GM18951 (cell line): ENCODE results near the gene CHTF18.

Experiments used
- POLR2A ChIP-seq: IDR thresholded peaks from 4 replicates; pipeline ENCODE4 v1.6.1; 2011; ENCODE audit warnings: mild to moderate bottlenecking; ENCODE audit not compliant: insufficient read length, insufficient read depth; ENCODE audit errors: extremely low read depth
- in situ Hi-C: fragments of 300-500 bp; cut with MboI; formaldehyde crosslinking; loops from one replicate; pipeline ENCODE4 v1.12.0; 2022; ENCODE audit warnings: low sequenced_read_pairs, mixed read lengths, inconsistent platforms; ENCODE audit not compliant: unreplicated experiment

Gene CHTF18

DNA sequence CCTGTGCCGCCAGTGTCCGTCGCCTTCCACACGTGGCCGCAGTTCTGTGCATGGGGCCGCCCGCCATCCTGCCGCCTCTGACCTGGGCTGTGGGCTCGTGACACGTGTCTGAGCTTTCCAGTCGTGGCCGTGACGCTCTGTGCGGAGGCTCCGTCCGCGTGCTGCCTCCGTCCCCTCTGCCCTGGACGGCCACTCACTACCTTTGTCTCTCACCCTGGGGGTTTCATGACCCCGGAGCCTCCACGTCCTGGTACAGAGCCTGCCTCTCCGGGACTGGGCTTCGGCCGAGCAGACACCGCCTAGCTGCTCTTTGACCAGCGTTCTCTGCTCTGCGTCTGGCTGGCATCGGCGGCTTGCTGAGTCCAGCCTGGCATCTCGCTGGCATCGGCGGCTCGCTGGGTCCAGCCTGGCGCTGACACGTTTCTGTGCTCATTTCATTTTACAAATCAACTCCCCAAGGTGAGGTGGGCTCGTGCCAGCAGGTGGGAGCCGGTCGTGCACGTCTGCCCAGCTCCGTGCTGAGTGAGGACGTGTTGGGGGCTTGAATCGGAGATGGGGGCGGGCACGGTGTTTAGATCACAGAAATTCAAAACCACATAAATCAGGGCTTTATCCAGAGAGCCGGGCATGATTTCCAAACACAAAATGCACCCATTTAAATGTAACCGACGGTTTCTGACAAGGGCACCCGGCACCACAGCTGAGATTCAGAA is 56.4 kb downstream of the CHTF18 start:
- TF ChIP-seq POLR2A, result no peak
- in situ Hi-C loops, result loop anchor here (25.0 kb wide), 1 partner anchor 218 kb away; the partner anchor contains the start of gene SSTR5

GRCh38 chr16:845351-845745 is 56.9 kb downstream of the CHTF18 start:
- in situ Hi-C loops, result loop anchor here (25.0 kb wide), 1 partner anchor 217 kb away; the partner anchor contains the start of gene SSTR5
- TF ChIP-seq POLR2A, result no peak

DNA sequence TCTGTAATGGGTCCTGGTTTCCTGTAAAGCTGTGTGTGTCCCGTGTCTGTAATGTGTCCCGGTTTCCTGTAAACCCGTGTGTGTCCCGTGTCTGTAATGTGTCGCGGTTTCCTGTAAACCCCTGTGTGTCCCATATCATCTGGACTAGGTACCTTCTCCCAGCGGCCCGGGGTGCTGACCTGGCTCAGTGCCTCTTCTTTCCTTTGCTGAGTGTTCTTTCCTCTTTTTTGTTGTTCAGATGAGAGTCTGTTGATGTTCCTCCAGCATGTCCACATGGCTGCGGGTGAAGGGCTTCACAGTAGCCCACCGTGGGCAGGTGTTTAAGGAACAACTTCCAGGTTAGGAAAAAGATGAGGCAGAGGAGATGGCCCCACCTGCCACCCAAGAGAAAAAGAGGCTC is 58.7 kb downstream of the CHTF18 start:
- no peak for TF ChIP-seq POLR2A
- in situ Hi-C loops, result loop anchor here (25.0 kb wide), 1 partner anchor 215 kb away; the partner anchor contains the start of gene SSTR5
